Tibial artery (tissue), 4 donors: Measurements from ENCODE around the gene CACNA1A.

Experiments
- DNase-seq, 2 donors: peaks; one replicate each; pipeline ENCODE4 v3.0.0-alpha.2; 2019
- H3K27ac ChIP-seq, 2 donors: fragments of 200-600 bp; sonication (generic) in 1 of 2; 1 replicate in 1 of 2; 2 replicates in 1 of 2; pipeline ENCODE4 v1.5.1; 2018 to 2019; ENCODE audit warnings: mild to moderate bottlenecking in 1 of 2
- H3K27me3 ChIP-seq, 2 donors: fragments of 200-600 bp; sonication (generic) in 1 of 2; one replicate each; pipeline versions ENCODE4 v1.5.1 to v1.6.0; 2016 to 2019
- H3K36me3 ChIP-seq, 3 donors: fragments of 200-600 bp; sonication (generic) in 2 of 3; one replicate each; pipeline ENCODE4 v1.5.1; 2016 to 2019; ENCODE audit warnings: mild to moderate bottlenecking in 2 of 3
- H3K4me1 ChIP-seq, 4 donors: fragments of 200-600 bp; sonication (generic) in 2 of 4; 1 replicate in 3 of 4; 2 replicates in 1 of 4; pipeline ENCODE4 v1.5.1; 2016 to 2019
- H3K4me3 ChIP-seq, 2 donors: fragments of 200-600 bp; sonication (generic) in 1 of 2; 1 replicate in 1 of 2; 2 replicates in 1 of 2; pipeline ENCODE4 v1.5.1; 2018 to 2019; ENCODE audit warnings: mild to moderate bottlenecking in 2 of 2
- H3K9me3 ChIP-seq, 3 donors: fragments of 200-600 bp; sonication (generic) in 1 of 3; one replicate each; pipeline ENCODE4 v1.5.1; 2016 to 2019
- intact Hi-C: fragments of 100-400 bp; cut with DNase I; formaldehyde crosslinking; loops from one replicate; pipeline ENCODE4 v1.15.0; 2023; ENCODE audit warnings: low total_unique reads
- TF ChIP-seq, protein P1 (sequence below), 2 experiments: fragments of 200-600 bp in 1 of 2; fragments of 450-650 bp in 1 of 2; IDR thresholded peaks; one replicate each; pipeline ENCODE4 v1.5.1; 2017 to 2019; ENCODE audit warnings: antibody characterized with exemption in 2 of 2, mild to moderate bottlenecking in 1 of 2, moderate library complexity in 1 of 2

CACNA1A gene

DNA sequence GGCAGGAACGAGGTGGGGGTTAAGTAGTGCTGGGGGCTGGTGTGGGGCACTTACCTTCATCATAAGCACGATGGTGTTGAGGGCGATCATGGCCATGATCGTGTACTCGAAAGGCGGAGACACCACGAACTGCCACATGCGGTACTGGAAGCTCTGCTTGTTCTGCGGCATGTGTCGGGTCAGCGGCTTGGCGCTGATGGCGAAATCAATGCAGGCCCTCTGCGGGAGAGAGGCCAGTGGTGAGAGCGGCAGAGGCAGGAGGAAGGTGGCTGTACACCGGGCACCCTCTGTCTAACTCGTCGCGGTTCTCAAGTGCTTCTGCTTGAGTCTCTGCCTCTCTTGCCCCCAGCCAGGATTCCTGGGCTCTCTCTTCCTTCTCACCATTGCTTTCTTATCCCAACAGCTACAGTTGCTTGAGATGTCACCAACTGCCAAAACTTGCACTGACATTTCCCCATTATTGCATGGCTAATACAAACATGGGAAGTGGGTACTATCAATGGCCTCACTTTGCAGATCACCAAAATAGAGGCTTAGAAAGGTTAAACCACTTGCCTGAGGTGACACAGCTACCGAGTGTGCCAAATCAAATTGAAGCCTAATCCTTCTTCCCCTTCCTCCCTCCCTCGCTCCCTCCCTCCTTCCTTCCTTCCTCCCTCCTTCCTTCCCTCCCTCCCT lies 251.1 kb downstream of the CACNA1A start:
- H3K9me3 ChIP-seq = no peaks in the 10 kb centered on the region
- H3K4me3 ChIP-seq = no peak overlapping the region
- DNase-seq = no peak
- H3K36me3 ChIP-seq = no peaks in the 10 kb centered on the region
- TF ChIP-seq, protein P1, sequence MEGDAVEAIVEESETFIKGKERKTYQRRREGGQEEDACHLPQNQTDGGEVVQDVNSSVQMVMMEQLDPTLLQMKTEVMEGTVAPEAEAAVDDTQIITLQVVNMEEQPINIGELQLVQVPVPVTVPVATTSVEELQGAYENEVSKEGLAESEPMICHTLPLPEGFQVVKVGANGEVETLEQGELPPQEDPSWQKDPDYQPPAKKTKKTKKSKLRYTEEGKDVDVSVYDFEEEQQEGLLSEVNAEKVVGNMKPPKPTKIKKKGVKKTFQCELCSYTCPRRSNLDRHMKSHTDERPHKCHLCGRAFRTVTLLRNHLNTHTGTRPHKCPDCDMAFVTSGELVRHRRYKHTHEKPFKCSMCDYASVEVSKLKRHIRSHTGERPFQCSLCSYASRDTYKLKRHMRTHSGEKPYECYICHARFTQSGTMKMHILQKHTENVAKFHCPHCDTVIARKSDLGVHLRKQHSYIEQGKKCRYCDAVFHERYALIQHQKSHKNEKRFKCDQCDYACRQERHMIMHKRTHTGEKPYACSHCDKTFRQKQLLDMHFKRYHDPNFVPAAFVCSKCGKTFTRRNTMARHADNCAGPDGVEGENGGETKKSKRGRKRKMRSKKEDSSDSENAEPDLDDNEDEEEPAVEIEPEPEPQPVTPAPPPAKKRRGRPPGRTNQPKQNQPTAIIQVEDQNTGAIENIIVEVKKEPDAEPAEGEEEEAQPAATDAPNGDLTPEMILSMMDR (IDR thresholded peaks at IDR 0.05) = no peak
- peaks cover 0 to 24% of the 10 kb centered on the region in 2 donors for H3K27me3 ChIP-seq
- intact Hi-C loops = no loop called here
- H3K27ac ChIP-seq = no peak overlapping the region
- no peaks in the 10 kb centered on the region for H3K4me1 ChIP-seq

DNA sequence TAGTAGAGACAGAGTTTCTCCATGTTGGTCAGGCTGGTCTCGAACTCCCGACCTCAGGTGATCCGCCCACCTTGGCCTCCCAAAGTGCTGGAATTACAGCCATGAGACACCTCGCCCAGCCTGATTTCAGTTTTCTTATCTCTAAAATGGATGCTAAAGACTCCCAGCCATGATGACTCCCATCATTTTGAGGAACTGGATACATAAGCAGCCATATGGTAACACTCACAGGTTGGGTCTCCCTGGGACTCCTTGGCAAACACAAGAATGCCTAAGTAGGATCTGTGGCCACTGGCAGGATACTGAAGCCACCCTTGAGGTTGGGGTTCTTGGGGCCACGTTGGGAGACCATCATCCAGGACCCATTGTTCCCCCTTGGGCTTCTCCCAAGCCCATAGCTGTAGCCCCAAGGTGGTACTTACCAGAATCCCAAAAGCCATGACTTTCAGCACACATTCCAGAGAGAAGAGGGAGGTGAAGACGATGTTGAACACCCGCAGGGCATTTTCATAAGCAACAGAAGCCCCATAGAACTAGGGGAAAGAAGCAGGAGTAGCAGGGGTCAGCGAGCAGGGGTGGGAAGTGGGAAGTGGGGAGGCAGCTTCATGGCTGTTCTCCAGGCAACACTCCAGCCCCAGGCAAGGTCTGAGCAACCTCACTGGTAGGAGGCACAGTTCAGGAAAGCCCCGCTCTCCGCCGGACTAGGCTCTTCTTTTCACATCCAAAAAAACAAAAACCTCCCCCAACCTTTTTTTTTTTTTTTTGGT lies 253.5 kb downstream of the CACNA1A start:
- H3K27me3 ChIP-seq = peaks cover 0 to 20% of the 10 kb centered on the region in 2 donors
- no peak for DNase-seq
- H3K27ac ChIP-seq = no peak overlapping the region
- H3K9me3 ChIP-seq = no peaks in the 10 kb centered on the region
- H3K4me1 ChIP-seq = no peaks in the 10 kb centered on the region
- no peak overlapping the region for H3K4me3 ChIP-seq
- H3K36me3 ChIP-seq = no peaks in the 10 kb centered on the region
- intact Hi-C loops = no loop called here
- TF ChIP-seq, protein P1 (IDR thresholded peaks at IDR 0.05) = no peak

DNA sequence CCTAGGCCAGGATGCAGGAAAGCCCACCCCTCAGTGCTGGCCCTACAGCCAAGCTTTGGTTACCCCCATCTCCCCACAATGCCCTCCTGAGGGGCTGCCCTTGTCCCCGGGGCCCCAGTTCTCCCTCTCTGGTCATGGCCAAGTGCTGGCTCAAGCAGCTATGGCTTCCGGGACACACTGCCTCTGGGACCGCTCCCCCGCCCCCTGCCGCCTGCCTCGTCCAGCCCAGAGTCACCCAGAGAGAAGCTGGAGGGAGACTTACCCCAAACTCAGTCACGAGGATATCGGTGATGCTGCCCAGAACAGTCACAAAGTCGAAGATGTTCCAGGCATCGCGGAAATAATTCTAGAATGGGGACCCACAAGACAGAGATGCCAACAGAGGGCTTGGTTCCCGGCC lies 261.4 kb downstream of the CACNA1A start:
- intact Hi-C loops = no loop called here
- no peaks in the 10 kb centered on the region for H3K36me3 ChIP-seq
- DNase-seq = no peak

DNA sequence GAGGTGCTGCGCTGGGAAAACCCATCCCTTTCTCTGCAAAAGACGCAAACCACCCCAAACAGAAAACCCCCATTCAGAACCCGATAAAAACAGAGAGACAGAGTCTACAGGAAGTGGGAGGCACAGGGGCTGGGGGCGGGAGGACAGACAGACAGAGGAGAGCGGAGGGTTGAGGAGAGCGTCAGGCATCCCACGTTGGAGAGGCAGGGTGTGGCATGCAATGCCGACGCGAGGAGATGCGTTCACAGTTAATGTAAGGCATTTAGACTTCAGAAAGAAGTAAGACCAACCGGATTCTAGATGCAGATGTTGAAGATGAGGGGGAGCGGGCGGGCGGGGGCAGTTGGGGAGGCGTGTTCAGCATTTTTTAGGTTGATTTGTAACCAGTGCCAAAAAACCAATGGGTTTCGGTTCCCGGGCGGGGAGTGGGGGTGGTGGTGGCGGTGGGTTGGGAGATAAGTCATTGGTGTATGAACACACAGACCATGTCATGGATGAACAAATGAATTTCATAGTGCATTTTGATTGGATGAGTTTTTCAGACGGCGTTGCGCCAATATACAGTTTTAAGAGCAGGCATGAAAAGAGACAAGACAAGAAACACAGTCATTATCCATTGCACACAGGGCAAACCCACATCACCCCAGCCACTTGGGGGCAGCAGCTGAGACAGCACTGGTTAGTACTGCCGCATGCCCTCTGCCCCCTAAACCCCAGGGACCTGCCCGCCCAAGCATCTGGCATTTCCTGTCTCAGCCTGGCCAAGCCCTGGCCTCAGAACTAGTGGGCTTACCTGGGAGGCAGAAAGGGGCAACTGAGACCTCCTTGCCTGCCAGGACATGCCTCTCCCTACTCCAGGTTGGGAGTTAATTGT lies 264.8 kb downstream of the CACNA1A start:
- intact Hi-C loops = no loop called here
- TF ChIP-seq, protein P1 (IDR thresholded peaks at IDR 0.05) = no peak
- H3K4me1 ChIP-seq = no peaks in the 10 kb centered on the region
- peaks cover 0 to 4% (median 2%) of the 10 kb centered on the region in 3 donors for H3K9me3 ChIP-seq
- DNase-seq = no peak
- no peak overlapping the region for H3K4me3 ChIP-seq
- H3K36me3 ChIP-seq = no peaks in the 10 kb centered on the region
- H3K27ac ChIP-seq = no peak overlapping the region
- peaks cover 0 to 36% of the 10 kb centered on the region in 2 donors for H3K27me3 ChIP-seq

More for the DNA sequence above, 261.4 kb downstream of the CACNA1A start:
- Histone ChIP-seq H3K9me3 (no peaks in the 10 kb centered on the region), H3K27me3 (peaks cover 0 to 9% of the 10 kb centered on the region in 2 donors), H3K4me1 (no peaks in the 10 kb centered on the region), H3K27ac (no peak overlapping the region), H3K4me3 (no peak overlapping the region)
- TF ChIP-seq, protein P1 (IDR thresholded peaks at IDR 0.05) = no peak

DNA sequence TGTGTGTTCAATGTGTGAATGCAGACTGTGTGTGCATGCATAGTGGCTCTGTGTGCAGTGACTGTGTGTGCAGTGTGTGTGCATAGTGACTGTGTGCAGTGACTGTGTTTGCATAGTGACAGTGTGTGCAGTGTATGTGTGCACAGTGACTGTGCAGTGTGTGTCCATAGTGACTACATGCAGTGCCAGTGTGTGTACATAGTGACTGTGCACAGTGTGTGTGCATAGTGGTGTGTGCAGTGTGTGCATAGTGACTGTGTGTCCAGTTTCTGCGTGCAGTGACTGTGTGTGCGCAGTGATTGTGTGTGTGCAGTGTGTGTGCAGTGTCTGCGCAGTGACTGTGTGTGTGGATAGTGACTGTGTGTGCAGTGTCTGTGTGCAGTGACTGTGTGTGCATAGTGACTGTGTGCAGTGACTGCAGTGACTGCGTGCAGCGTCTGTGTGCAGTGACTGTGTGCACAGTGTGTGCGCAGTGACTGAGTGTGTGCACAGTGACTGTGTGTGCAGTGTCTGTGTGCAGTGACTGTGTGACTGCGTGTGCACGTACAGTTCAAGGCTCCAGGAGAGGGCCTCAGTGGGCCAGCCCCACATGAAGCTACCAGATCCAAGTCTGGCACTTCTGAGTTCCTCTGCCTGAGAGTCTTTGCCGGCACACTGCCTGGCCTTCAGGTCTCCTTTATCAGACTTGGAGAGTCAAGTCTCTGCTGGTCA lies 265.8 kb downstream of the CACNA1A start:
- peaks cover 0 to 43% of the 10 kb centered on the region in 2 donors for H3K27me3 ChIP-seq
- intact Hi-C loops = no loop called here
- peaks cover 0 to 14% (median 12%) of the 10 kb centered on the region in 3 donors for H3K9me3 ChIP-seq

More for the DNA sequence above, 265.8 kb downstream of the CACNA1A start:
- Histone ChIP-seq H3K4me1 (no peaks in the 10 kb centered on the region), H3K4me3 (no peak overlapping the region), H3K36me3 (no peaks in the 10 kb centered on the region), H3K27ac (no peak overlapping the region)
- TF ChIP-seq, protein P1 (IDR thresholded peaks at IDR 0.05) = no peak
- DNase-seq = no peak
